Lung microvascular endothelial cell (primary cell): ENCODE data around the gene KMT2C. TPM values are rescaled to one million over a fixed set of nuclear protein-coding genes. Genes with fewer than 3 reads are reported as not detected.
"Not testable (repeated sequence)": the region's sequence is repeated elsewhere in the genome, so short reads cannot be mapped to it uniquely, and the experiment has no call there.

ENCODE experiments used
- DNase-seq, 2 donors: peaks; one replicate each; pipeline versions ENCODE4 v3.0.0 to v3.0.0-alpha.2; 2010; ENCODE audit warnings: low read depth in 2 of 2
- total RNA-seq: library from RNA; depleted of rRNA; stranded (reverse); fragments of >200 nt; gene quantifications from 2 replicates; pipeline ENCODE4 v1.2.1, GENCODE V29; 2014

The KMT2C gene
- total RNA-seq, 1 donor from 2014 or later, result 34.5 TPM

GRCh38 chr7:152362128-152362926 lies 73.5 kb downstream of the KMT2C start:
- DNase-seq, result peak in 1 of 2 donors; percentile 24

- no peak for DNase-seq
These were observed 80.2 kb downstream of the KMT2C start for GRCh38 chr7:152355474-152356057.

GRCh38 chr7:152354061-152354460 lies 81.7 kb downstream of the KMT2C start:
- no peak for DNase-seq

- not testable (repeated sequence) for DNase-seq
These were observed 82.5 kb downstream of the KMT2C start for GRCh38 chr7:152353281-152353680.

DNA sequence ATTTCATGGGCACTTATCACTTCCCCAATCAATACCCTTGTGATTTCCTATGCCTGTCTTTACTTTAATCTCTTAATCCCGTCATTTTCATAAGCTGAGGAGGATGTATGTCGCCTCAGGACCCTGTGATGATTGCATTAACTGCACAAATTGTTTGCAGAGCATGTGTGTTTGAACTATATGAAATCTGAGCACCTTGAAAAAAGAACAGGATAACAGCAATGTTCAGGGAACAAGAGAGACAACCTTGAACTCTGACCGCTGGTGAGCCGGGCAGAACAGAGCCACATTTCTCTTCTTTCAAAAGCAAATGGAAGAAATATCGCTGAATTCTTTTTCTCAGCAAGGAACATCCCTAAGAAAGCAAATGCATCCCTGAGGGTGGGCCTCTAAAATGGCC lies 84.1 kb downstream of the KMT2C start:
- not testable (repeated sequence) for DNase-seq

- DNase-seq, result no peak
These were observed 84.6 kb downstream of the KMT2C start for GRCh38 chr7:152351168-152351567.

GRCh38 chr7:152347888-152348287 lies 87.9 kb downstream of the KMT2C start:
- DNase-seq, result no peak

DNA sequence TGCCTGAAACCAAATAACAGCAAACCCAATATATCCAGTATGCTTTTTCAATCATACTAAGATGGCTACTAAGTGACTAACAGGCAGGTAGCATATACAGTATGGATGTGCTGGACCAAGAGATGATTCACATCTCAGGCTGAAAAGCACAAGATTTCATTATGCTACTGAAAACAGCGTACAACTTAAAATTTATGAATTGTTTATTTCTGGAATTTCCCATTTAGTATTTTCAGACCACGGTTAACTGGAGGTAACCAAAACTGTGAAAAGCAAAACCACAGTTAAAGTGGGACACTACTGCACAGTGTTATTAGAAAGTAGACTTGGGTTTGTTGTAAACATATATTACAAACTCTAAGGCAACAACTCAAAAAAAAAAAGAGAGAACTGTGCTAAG lies 91.5 kb downstream of the KMT2C start:
- DNase-seq, result no peak

DNA sequence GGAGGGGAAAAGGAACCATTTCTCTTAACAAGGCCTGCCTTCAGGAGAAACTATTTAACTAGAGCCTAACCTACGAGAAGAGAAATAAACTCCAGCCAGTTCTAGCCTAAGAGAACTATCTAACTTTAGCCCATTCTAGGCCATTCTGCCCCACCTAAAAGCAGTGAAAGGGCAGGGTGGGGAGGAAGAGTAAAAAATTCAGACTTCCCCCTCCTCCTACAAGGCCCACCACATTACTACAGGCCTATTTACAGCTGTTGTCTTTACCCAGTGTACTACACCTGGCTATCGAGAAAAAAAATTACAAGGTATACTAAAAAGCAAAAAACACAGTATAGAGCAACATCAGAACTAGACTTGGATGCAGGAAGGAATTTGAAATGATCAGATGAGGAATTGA lies 93.0 kb downstream of the KMT2C start:
- DNase-seq, result no peak

- no peak for DNase-seq
These were observed 93.9 kb downstream of the KMT2C start for GRCh38 chr7:152341914-152342236.

DNA sequence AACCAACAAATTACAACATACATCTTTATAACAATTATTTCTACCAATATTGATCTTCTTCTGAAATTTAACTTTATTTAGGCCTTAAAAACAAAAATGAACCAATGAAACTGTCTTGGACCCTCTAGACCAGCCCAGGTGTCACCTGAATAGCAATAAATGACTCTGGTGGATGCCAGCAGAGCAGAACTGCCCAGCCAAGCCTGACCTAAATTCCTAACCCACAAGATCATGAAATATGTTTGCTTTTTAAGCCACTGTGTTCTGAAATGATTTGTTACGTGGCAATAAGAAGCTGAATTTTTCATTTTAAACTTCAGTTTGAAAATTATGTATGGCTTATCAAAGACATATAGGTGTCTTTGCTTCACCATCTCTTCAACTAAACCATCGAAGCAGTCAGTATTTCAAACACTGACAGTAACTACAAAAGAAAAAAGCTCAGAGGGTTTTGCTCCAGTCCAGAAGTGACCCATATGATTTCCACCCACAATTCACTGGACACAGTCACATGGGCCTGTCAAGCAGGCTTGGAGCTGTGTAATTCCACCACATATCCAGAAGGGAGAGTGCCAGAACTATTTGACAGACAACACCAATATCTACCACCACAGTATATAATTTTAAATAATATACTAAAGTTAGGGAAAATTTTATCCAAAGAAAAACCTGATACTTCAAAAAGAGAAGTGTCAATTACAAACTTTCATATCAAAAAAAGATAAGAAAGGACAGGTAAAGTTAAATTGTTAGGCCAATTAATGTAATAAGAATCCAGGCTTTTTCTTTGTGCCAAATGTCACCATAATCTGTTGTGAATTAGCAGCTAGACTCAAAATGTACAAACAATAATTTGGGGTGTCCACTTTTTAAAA lies 94.5 kb downstream of the KMT2C start:
- peak; percentile 78 to 86 for DNase-seq

DNA sequence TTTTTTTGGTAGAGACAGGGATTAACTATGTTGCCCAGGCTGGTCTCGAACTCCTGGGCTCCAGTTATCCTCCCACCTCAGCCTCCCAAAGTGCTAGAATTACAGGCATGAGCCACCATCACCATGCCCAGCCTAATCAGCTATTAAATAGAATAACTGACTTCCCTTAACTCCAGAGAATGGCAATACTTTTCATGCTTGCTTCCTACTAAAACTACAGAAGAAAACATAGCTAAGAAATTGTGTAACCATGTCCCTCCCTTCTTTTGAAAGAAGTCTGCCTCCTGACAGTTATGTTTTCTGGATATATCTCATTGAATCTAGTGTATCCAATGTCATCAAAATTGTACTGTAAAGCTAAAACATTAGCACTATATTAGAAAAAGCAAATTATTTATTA lies 95.6 kb downstream of the KMT2C start:
- DNase-seq, result no peak

GRCh38 chr7:152338561-152338960 lies 97.2 kb downstream of the KMT2C start:
- DNase-seq, result no peak

- DNase-seq, result peak; percentile 71 to 73
These were observed 98.9 kb downstream of the KMT2C start for GRCh38 chr7:152336754-152337368.

GRCh38 chr7:152335900-152336571 lies 99.8 kb downstream of the KMT2C start:
- peak; percentile 44 to 55 for DNase-seq

- DNase-seq, result no peak
These were observed 102.7 kb downstream of the KMT2C start for GRCh38 chr7:152333134-152333533.

- DNase-seq, result no peak
These were observed 105.0 kb downstream of the KMT2C start for GRCh38 chr7:152330827-152331226.

DNA sequence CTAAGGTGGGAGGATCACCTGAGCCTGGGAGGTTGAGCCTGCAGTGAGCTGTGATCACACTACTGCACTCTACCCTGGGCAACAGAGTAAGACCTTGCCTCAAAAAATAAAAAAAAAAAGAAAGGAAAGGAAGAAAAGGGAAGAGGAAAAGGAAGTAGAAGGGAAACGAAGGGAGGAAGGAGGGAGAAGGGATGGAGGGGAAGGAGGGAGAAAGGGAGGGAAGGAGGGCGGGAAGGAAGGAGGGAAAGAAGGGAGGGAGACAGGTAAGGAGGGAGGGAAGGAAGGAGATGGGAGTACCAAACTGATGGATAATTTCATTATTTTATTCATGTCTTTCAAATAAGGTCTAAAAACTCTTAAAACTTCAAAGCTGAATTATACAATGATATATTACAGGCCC lies 106.3 kb downstream of the KMT2C start:
- DNase-seq, result no peak

DNA sequence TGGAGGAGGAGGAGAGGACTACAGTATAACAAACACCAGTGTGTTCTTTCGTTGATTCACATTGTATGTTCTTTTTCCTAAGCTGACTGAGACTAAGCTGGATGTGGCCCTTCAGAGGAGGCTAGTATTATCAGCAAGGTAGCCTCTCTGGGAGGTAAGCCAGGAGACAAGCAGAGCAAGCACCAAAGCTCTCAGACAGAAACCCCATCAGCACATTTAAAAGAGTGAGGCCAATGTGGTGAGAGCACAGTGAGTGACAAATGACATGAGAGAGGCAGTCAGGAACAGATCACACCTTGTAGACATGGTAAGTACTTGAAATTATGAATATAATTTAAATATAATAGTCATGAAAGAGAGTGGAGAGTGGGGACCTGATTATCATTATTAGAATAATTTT lies 107.6 kb downstream of the KMT2C start:
- DNase-seq, result no peak

DNA sequence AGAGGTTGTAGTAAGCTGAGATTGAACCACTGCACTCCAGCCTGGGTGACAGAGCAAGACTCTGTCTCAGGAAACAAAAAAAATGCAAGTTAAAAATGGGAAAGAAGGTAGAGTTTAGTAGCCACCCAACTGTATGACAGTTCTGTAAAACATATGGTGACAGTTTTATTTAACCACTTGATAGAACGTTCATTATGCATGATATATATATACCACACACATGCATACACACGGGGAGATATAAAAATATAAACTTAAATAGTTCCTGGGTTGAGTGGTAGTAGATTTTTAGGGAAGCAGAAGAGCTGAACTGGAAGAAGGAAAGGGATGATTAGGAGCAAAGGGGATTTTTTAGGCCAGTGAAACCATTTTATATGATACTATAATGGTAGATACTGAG lies 120.0 kb downstream of the KMT2C start:
- no peak for DNase-seq

GRCh38 chr7:152313831-152314604 lies 121.8 kb downstream of the KMT2C start:
- peak; percentile 57 to 97 for DNase-seq
